GM13976 (cell line): ENCODE measurements around the gene ZNF581.

Experiments used
- DNase-seq: peaks from one replicate; pipeline ENCODE4 v3.0.0; 2012; ENCODE audit warnings: low spot score
- CTCF ChIP-seq: IDR thresholded peaks from 2 replicates; pipeline ENCODE4 v1.5.1; 2012; ENCODE audit warnings: borderline replicate concordance, mild to moderate bottlenecking; ENCODE audit not compliant: insufficient read depth; ENCODE audit errors: extremely low read depth, missing control alignments, control extremely low read depth
- in situ Hi-C: fragments of 300-500 bp; cut with MboI; formaldehyde crosslinking; loops from one replicate; pipeline ENCODE4 v1.12.0; 2022; ENCODE audit warnings: low sequenced_read_pairs, mixed read lengths, inconsistent platforms; ENCODE audit not compliant: unreplicated experiment

The ZNF581 gene

GRCh38 chr19:55643003-55643886, at the start of gene ZNF581:
TSS of gene ZNF581 (plus strand) at chr19:55643649. CDS start at chr19:55644572, 923 bp downstream.
- TF ChIP-seq CTCF, result no peak
- in situ Hi-C loops, result no loop called here
- DNase-seq, result peak; percentile 86

- in situ Hi-C loops, result no loop called here
Measured at GRCh38 chr19:55594996-55595545, 48.4 kb upstream of the ZNF581 start.

GRCh38 chr19:55596304-55596703, 47.1 kb upstream of the ZNF581 start:
- in situ Hi-C loops, result no loop called here
- DNase-seq, result no peak
- no peak for TF ChIP-seq CTCF

More at GRCh38 chr19:55594996-55595545, 48.4 kb upstream of the ZNF581 start:
- no peak for TF ChIP-seq CTCF
- no peak for DNase-seq

GRCh38 chr19:55597501-55597921, 45.9 kb upstream of the ZNF581 start:
- in situ Hi-C loops, result no loop called here
- DNase-seq, result no peak
- TF ChIP-seq CTCF, result no peak

GRCh38 chr19:55598034-55598433, 45.4 kb upstream of the ZNF581 start:
- TF ChIP-seq CTCF, result no peak
- no peak for DNase-seq
- in situ Hi-C loops, result no loop called here

GRCh38 chr19:55598719-55599467, 44.6 kb upstream of the ZNF581 start:
- peak; percentile 89 for DNase-seq
- in situ Hi-C loops, result no loop called here
- TF ChIP-seq CTCF, result no peak
